ENCODE results near the gene HOXA9.

Gene HOXA9

GRCh38 chr7:27198871-27199801, 33.8 kb upstream of the HOXA9 start:
- H3K4me1 ChIP-seq (ENCODE audit: control insufficient read depth, low read depth, low read length): no peaks in the 10 kb centered on the region
- no peak overlapping the region for H3K4me3 ChIP-seq (ENCODE audit: low read length)
- no peak overlapping the region for H3K9ac ChIP-seq (ENCODE audit: low read length)
- H3K27ac ChIP-seq (ENCODE audit: low read length): no peak overlapping the region
- peaks cover 98% of the 10 kb centered on the region for H3K27me3 ChIP-seq (ENCODE audit: control insufficient read depth, insufficient read depth, low read length)
- peaks cover 5% of the 10 kb centered on the region for H3K9me3 ChIP-seq (ENCODE audit: control insufficient read depth, low read depth, low read length)
- H3K36me3 ChIP-seq (ENCODE audit: control insufficient read depth, low read depth, low read length): no peaks in the 10 kb centered on the region

- H3K9me3 ChIP-seq (ENCODE audit: control insufficient read depth, low read depth, low read length): peaks cover 6% of the 10 kb centered on the region
- H3K9ac ChIP-seq (ENCODE audit: low read length): no peak overlapping the region
- H3K4me1 ChIP-seq (ENCODE audit: control insufficient read depth, low read depth, low read length): no peaks in the 10 kb centered on the region
- no peaks in the 10 kb centered on the region for H3K36me3 ChIP-seq (ENCODE audit: control insufficient read depth, low read depth, low read length)
- peaks cover 98% of the 10 kb centered on the region for H3K27me3 ChIP-seq (ENCODE audit: control insufficient read depth, insufficient read depth, low read length)
- no peak overlapping the region for H3K27ac ChIP-seq (ENCODE audit: low read length)
- H3K4me3 ChIP-seq (ENCODE audit: low read length): no peak overlapping the region
Measured at GRCh38 chr7:27198138-27198841, 33.0 kb upstream of the HOXA9 start.

GRCh38 chr7:27197137-27198042, 32.1 kb upstream of the HOXA9 start:
- Histone ChIP-seq H3K9ac (ENCODE audit: low read length) (no peak overlapping the region), H3K27me3 (ENCODE audit: control insufficient read depth, insufficient read depth, low read length) (peaks cover 98% of the 10 kb centered on the region), H3K9me3 (ENCODE audit: control insufficient read depth, low read depth, low read length) (peaks cover 7% of the 10 kb centered on the region), H3K4me1 (ENCODE audit: control insufficient read depth, low read depth, low read length) (no peaks in the 10 kb centered on the region), H3K27ac (ENCODE audit: low read length) (no peak overlapping the region), H3K36me3 (ENCODE audit: control insufficient read depth, low read depth, low read length) (no peaks in the 10 kb centered on the region), H3K4me3 (ENCODE audit: low read length) (no peak overlapping the region)

GRCh38 chr7:27196287-27196767, 31.0 kb upstream of the HOXA9 start:
- Histone ChIP-seq H3K9ac (ENCODE audit: low read length) (no peak overlapping the region), H3K27me3 (ENCODE audit: control insufficient read depth, insufficient read depth, low read length) (peaks cover 98% of the 10 kb centered on the region)

GRCh38 chr7:27194686-27195379, 29.5 kb upstream of the HOXA9 start:
- H3K4me3 ChIP-seq (ENCODE audit: low read length): no peak overlapping the region
- H3K27me3 ChIP-seq (ENCODE audit: control insufficient read depth, insufficient read depth, low read length): peaks cover 98% of the 10 kb centered on the region
- H3K9ac ChIP-seq (ENCODE audit: low read length): no peak overlapping the region
- no peaks in the 10 kb centered on the region for H3K36me3 ChIP-seq (ENCODE audit: control insufficient read depth, low read depth, low read length)
- H3K9me3 ChIP-seq (ENCODE audit: control insufficient read depth, low read depth, low read length): peaks cover 14% of the 10 kb centered on the region
- H3K4me1 ChIP-seq (ENCODE audit: control insufficient read depth, low read depth, low read length): no peaks in the 10 kb centered on the region
- H3K27ac ChIP-seq (ENCODE audit: low read length): no peak overlapping the region

More at GRCh38 chr7:27196287-27196767, 31.0 kb upstream of the HOXA9 start:
- Histone ChIP-seq H3K4me1 (ENCODE audit: control insufficient read depth, low read depth, low read length) (no peaks in the 10 kb centered on the region), H3K36me3 (ENCODE audit: control insufficient read depth, low read depth, low read length) (no peaks in the 10 kb centered on the region), H3K9me3 (ENCODE audit: control insufficient read depth, low read depth, low read length) (peaks cover 7% of the 10 kb centered on the region), H3K27ac (ENCODE audit: low read length) (no peak overlapping the region), H3K4me3 (ENCODE audit: low read length) (no peak overlapping the region)

- H3K9ac ChIP-seq (ENCODE audit: low read length): no peak overlapping the region
- no peak overlapping the region for H3K4me3 ChIP-seq (ENCODE audit: low read length)
- no peaks in the 10 kb centered on the region for H3K36me3 ChIP-seq (ENCODE audit: control insufficient read depth, low read depth, low read length)
- peaks cover 100% of the 10 kb centered on the region for H3K27me3 ChIP-seq (ENCODE audit: control insufficient read depth, insufficient read depth, low read length)
- H3K4me1 ChIP-seq (ENCODE audit: control insufficient read depth, low read depth, low read length): no peaks in the 10 kb centered on the region
- no peak overlapping the region for H3K27ac ChIP-seq (ENCODE audit: low read length)
- peaks cover 16% of the 10 kb centered on the region for H3K9me3 ChIP-seq (ENCODE audit: control insufficient read depth, low read depth, low read length)
Measured at GRCh38 chr7:27194002-27194352, 28.6 kb upstream of the HOXA9 start.

- Histone ChIP-seq H3K27me3 (ENCODE audit: control insufficient read depth, insufficient read depth, low read length) (peaks cover 100% of the 10 kb centered on the region), H3K9ac (ENCODE audit: low read length) (no peak overlapping the region), H3K4me1 (ENCODE audit: control insufficient read depth, low read depth, low read length) (peaks cover 2% of the 10 kb centered on the region), H3K4me3 (ENCODE audit: low read length) (no peak overlapping the region), H3K36me3 (ENCODE audit: control insufficient read depth, low read depth, low read length) (no peaks in the 10 kb centered on the region), H3K9me3 (ENCODE audit: control insufficient read depth, low read depth, low read length) (peaks cover 16% of the 10 kb centered on the region), H3K27ac (ENCODE audit: low read length) (no peak overlapping the region)
Measured at GRCh38 chr7:27193335-27194001, 28.1 kb upstream of the HOXA9 start.

- H3K4me1 ChIP-seq (ENCODE audit: control insufficient read depth, low read depth, low read length): peaks cover 9% of the 10 kb centered on the region
- H3K9ac ChIP-seq (ENCODE audit: low read length): no peak overlapping the region
Measured at GRCh38 chr7:27192546-27193334, 27.4 kb upstream of the HOXA9 start.

GRCh38 chr7:27191833-27192545, 26.7 kb upstream of the HOXA9 start:
- Histone ChIP-seq H3K27me3 (ENCODE audit: control insufficient read depth, insufficient read depth, low read length) (peaks cover 100% of the 10 kb centered on the region), H3K4me3 (ENCODE audit: low read length) (no peak overlapping the region), H3K27ac (ENCODE audit: low read length) (no peak overlapping the region), H3K9me3 (ENCODE audit: control insufficient read depth, low read depth, low read length) (peaks cover 11% of the 10 kb centered on the region), H3K9ac (ENCODE audit: low read length) (no peak overlapping the region), H3K36me3 (ENCODE audit: control insufficient read depth, low read depth, low read length) (no peaks in the 10 kb centered on the region), H3K4me1 (ENCODE audit: control insufficient read depth, low read depth, low read length) (peaks cover 9% of the 10 kb centered on the region)

More at GRCh38 chr7:27192546-27193334, 27.4 kb upstream of the HOXA9 start:
- peaks cover 12% of the 10 kb centered on the region for H3K9me3 ChIP-seq (ENCODE audit: control insufficient read depth, low read depth, low read length)
- H3K27ac ChIP-seq (ENCODE audit: low read length): no peak overlapping the region
- no peak overlapping the region for H3K4me3 ChIP-seq (ENCODE audit: low read length)
- H3K36me3 ChIP-seq (ENCODE audit: control insufficient read depth, low read depth, low read length): no peaks in the 10 kb centered on the region
- H3K27me3 ChIP-seq (ENCODE audit: control insufficient read depth, insufficient read depth, low read length): peaks cover 100% of the 10 kb centered on the region

All from iPS-18a (cell line).